ENCODE data around the gene RHOT1. TPM values are rescaled to one million over a fixed set of nuclear protein-coding genes. Genes with fewer than 3 reads are reported as not detected.

RHOT1 gene
- total and polyA plus RNA-seq, 9 donors = 32.8 to 51.7 (median 39.1) TPM

DNA sequence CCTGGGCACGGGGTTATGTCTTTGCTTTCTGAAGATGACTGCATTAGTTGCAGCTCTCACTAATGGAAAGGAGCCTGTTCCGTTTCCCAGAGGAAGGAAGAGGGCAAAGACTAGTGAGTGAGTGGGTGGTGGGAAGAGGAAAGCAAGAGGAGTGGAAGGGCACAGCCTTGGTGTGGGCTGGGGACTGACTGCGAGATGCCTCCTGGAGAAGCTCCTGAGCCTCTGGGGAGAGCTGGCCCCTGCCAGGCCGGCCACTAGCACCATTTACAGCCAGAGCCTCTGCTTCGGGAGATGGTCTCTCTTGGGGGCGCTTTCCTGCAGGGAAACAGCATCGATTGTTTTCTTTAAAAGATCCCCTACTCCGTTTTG, 122.5 kb downstream of the RHOT1 start:
- no peaks in the 10 kb centered on the region for H3K9me3 ChIP-seq
- peaks cover 6% of the 10 kb centered on the region for H3K4me1 ChIP-seq (ENCODE audit: insufficient read depth)
- H3K4me3 ChIP-seq = peak overlapping the region; percentile 82
- WGBS, 3 donors = 25 to 27% (median 27%) methylated on average over 8 of the region's 8 CpGs
- peak overlapping the region; percentile 75 to 82 for H3K27ac ChIP-seq
- H3K27me3 ChIP-seq = no peaks in the 10 kb centered on the region
- DNase-seq = no peak
- intact Hi-C loops (cut with DNase I) = no loop called here
- TF ChIP-seq POLR2A (IDR thresholded peaks at IDR 0.05) = no peak
- TF ChIP-seq, protein P1, sequence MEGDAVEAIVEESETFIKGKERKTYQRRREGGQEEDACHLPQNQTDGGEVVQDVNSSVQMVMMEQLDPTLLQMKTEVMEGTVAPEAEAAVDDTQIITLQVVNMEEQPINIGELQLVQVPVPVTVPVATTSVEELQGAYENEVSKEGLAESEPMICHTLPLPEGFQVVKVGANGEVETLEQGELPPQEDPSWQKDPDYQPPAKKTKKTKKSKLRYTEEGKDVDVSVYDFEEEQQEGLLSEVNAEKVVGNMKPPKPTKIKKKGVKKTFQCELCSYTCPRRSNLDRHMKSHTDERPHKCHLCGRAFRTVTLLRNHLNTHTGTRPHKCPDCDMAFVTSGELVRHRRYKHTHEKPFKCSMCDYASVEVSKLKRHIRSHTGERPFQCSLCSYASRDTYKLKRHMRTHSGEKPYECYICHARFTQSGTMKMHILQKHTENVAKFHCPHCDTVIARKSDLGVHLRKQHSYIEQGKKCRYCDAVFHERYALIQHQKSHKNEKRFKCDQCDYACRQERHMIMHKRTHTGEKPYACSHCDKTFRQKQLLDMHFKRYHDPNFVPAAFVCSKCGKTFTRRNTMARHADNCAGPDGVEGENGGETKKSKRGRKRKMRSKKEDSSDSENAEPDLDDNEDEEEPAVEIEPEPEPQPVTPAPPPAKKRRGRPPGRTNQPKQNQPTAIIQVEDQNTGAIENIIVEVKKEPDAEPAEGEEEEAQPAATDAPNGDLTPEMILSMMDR (IDR thresholded peaks at IDR 0.05) = no peak
- TF ChIP-seq EP300 (IDR thresholded peaks at IDR 0.05) = no peak
- no peaks in the 10 kb centered on the region for H3K36me3 ChIP-seq

GRCh38 chr17:32265192-32265923, 123.1 kb downstream of the RHOT1 start, which contains the start of gene RHBDL3:
RHBDL3 (plus strand) TSS chr17:32265832; CDS start chr17:32266190, 358 bp downstream.
- peak; percentile 58 to 73 (median 67) for DNase-seq
- 2 to 4% (median 3%) methylated on average over 22 to 68 of the region's 68 CpGs for WGBS, 3 donors
- Histone ChIP-seq H3K27ac (peak within 1 kb of the TSS; percentile 75 to 82), H3K9me3 (no peaks in the 10 kb centered on the region), H3K4me1 (ENCODE audit: insufficient read depth) (peaks cover 6% of the 10 kb centered on the region), H3K36me3 (no peaks in the 10 kb centered on the region), H3K27me3 (no peaks in the 10 kb centered on the region), H3K4me3 (peak within 1 kb of the TSS; percentile 82)
- intact Hi-C loops (cut with DNase I) = no loop called here
- TF ChIP-seq, protein P1 (IDR thresholded peaks at IDR 0.05) = no peak
- TF ChIP-seq EP300 (IDR thresholded peaks at IDR 0.05) (no peak), POLR2A (IDR thresholded peaks at IDR 0.05) (peak; percentile 11)

GRCh38 chr17:32266051-32266388, 123.7 kb downstream of the RHOT1 start:
- Histone ChIP-seq H3K36me3 (no peaks in the 10 kb centered on the region), H3K9me3 (no peaks in the 10 kb centered on the region), H3K27ac (no peak overlapping the region), H3K27me3 (no peaks in the 10 kb centered on the region), H3K4me1 (ENCODE audit: insufficient read depth) (peaks cover 6% of the 10 kb centered on the region), H3K4me3 (peak overlapping the region; percentile 82)
- intact Hi-C loops (cut with DNase I) = no loop called here
- TF ChIP-seq POLR2A (IDR thresholded peaks at IDR 0.05) = no peak
- TF ChIP-seq, protein P1 (IDR thresholded peaks at IDR 0.05) = no peak
- TF ChIP-seq EP300 (IDR thresholded peaks at IDR 0.05) = no peak
- WGBS, 3 donors = 0% methylated on average over 2 to 54 of the region's 55 CpGs
- peak in 1 of 5 donors; percentile 39 for DNase-seq

DNA sequence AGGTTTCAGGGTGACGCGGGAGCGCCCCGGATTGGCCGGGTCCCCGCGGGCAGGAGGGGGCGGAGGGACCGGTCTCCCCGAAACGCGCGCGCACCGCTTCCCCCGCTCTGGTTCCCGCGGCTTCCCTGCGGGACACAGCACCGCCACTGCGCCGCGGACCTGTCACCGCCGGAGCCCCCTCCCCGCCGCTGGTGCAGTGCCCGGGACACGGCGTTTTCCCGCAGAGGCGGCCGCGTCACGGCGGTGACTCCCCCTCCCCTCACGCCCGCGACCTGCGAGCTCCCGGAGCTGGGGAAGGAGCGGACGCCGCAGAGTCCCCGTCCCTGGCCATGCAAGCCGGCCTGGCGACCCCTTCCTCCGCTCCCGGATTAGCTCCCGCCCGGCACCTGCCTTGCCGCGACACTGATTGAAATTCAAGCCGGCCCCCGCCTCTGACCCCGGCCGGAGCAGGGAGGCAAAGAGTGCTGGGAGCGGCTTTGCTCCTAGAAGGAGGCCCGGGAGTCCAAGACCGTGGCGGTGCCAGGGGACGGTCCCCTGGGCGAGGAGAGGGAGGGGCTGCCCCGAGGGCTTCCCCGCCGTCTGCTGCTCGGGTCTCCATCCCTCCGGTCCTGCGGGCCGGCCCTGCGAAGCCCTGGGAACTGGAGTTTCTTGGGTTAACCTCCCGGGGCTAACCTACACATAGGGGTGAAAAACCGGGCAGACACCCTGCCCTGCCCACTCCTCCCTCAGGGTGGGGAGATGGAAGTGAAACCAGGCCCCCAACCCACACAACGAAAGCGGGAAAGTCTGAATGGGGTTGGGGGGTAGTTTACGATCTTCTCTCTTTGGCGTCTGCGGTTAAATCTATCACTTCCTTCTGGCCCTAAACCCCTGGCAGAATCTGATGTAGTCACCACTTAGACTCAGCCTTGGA, 124.3 kb downstream of the RHOT1 start:
- Histone ChIP-seq H3K27me3 (no peaks in the 10 kb centered on the region), H3K9me3 (no peaks in the 10 kb centered on the region), H3K4me1 (ENCODE audit: insufficient read depth) (peaks cover 6% of the 10 kb centered on the region), H3K27ac (no peak overlapping the region), H3K4me3 (peak overlapping the region; percentile 82), H3K36me3 (no peaks in the 10 kb centered on the region)
- peak in 4 of 5 donors; percentile 42 to 55 (median 50) for DNase-seq
- intact Hi-C loops (cut with DNase I) = no loop called here
- TF ChIP-seq POLR2A (IDR thresholded peaks at IDR 0.05) = no peak
- no peak for TF ChIP-seq EP300 (IDR thresholded peaks at IDR 0.05)
- TF ChIP-seq, protein P1 (IDR thresholded peaks at IDR 0.05) = no peak
- 1 to 2% (median 2%) methylated on average over 56 to 78 of the region's 78 CpGs for WGBS, 3 donors

All from ovary (tissue), 9 donors.